ENCODE results near the gene ODR4.

The ODR4 gene

DNA sequence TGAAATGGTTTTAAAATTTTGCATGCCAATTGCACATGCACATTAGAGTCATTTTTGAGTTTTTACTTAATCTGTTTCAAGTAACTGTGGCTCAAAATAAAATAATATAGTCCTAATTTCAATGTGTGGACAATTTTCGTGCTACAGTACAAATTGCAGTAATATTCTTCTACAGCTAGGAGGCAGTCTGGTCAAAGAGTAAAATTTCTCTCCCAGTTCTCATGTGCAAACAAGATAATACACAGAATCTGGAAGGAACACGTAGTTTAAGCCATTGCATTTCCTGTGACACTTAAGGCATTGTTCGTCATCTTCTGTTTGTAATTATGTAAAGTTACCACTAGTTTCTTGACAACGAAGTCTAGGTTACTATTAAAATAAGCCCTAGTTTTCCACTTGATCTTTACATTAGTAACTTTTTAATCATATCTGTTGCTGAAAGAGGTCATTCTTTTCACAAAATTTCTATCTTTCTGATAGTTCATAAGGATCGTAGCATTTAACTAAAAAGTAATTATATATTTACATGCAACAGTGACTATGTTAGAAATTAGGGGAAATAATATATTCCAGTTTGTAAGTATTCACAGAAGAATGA is 28.9 kb downstream of the ODR4 start:
- H3K4me3 Mint-ChIP-seq: no peak overlapping the region
- no peak overlapping the region for H3K27ac Mint-ChIP-seq
- peaks cover 19% of the 10 kb centered on the region for H3K36me3 Mint-ChIP-seq
- no peaks in the 10 kb centered on the region for H3K27me3 Mint-ChIP-seq
- H3K4me1 Mint-ChIP-seq: no peaks in the 10 kb centered on the region
- H3K9me3 Mint-ChIP-seq: no peaks in the 10 kb centered on the region

GRCh38 chr1:186409091-186409490 is 33.5 kb downstream of the ODR4 start:
- Mint-ChIP-seq H3K36me3 (peaks cover 12% of the 10 kb centered on the region), H3K27me3 (no peaks in the 10 kb centered on the region), H3K9me3 (no peaks in the 10 kb centered on the region), H3K4me3 (no peak overlapping the region), H3K4me1 (no peaks in the 10 kb centered on the region), H3K27ac (no peak overlapping the region)

DNA sequence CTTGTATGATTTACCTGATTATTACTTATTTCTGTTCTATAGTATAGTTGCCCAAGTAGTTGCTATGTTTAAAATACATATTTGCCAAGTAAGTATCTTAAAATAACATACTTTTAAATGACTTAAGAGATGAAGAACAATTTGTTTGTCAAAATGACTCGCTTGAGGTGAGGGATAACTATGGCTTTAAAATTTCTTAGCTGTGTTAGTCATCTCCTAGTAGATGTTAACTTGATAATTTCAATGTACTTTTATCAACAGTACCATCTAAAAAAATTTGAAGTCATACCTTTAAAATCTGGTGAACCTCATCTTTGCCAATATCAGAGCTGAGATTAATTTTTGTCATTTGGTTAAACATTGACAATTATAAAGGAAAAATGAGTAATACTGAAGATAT is 37.7 kb downstream of the ODR4 start:
- H3K4me1 Mint-ChIP-seq: no peaks in the 10 kb centered on the region
- H3K27ac Mint-ChIP-seq: no peak overlapping the region
- H3K36me3 Mint-ChIP-seq: peaks cover 3% of the 10 kb centered on the region
- H3K9me3 Mint-ChIP-seq: no peaks in the 10 kb centered on the region
- H3K4me3 Mint-ChIP-seq: no peak overlapping the region
- H3K27me3 Mint-ChIP-seq: no peaks in the 10 kb centered on the region

DNA sequence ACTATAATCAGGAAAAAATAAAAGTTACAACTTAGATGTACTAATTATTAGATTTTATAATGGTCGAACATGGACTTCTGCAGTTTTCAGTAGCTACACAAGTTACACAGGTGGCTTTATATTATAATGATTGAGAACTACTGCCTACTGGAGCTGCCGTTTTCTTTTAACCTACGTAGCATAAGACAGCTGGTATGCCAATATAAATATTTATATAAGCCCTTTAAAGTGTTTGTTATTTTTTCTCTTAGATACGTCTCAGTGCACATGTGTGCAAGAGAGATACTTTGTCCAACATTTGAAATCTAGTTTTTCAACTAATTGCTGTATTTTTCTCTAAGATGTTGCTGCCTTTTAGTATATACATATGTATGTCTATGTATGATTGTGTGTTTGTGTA is 42.9 kb downstream of the ODR4 start:
- peaks cover 19% of the 10 kb centered on the region for H3K36me3 Mint-ChIP-seq
- peaks cover 10% of the 10 kb centered on the region for H3K4me1 Mint-ChIP-seq
- H3K9me3 Mint-ChIP-seq: no peaks in the 10 kb centered on the region
- H3K27me3 Mint-ChIP-seq: no peaks in the 10 kb centered on the region
- no peak overlapping the region for H3K27ac Mint-ChIP-seq
- H3K4me3 Mint-ChIP-seq: no peak overlapping the region

DNA sequence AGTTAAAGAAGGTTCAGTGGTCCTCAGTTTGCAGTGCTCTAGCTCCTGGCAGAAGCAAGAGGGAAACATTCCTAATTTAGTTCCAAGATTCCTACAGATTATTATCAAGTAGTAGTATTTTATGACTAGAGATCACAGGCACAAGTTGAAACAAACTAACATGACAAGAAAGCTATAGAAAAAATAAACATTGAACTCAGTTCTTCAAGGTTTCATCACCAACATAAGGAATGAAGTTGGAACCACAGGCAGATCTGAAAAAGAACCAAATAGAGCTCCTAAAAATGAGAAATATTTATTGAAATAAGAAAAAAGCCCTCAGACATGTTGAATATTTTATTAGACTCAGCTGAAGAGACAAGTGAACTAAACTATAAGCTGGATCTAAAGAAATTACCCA is 44.7 kb downstream of the ODR4 start:
- Mint-ChIP-seq H3K9me3 (no peaks in the 10 kb centered on the region), H3K27ac (no peak overlapping the region), H3K4me1 (peaks cover 10% of the 10 kb centered on the region), H3K27me3 (no peaks in the 10 kb centered on the region), H3K4me3 (no peak overlapping the region), H3K36me3 (peaks cover 19% of the 10 kb centered on the region)

DNA sequence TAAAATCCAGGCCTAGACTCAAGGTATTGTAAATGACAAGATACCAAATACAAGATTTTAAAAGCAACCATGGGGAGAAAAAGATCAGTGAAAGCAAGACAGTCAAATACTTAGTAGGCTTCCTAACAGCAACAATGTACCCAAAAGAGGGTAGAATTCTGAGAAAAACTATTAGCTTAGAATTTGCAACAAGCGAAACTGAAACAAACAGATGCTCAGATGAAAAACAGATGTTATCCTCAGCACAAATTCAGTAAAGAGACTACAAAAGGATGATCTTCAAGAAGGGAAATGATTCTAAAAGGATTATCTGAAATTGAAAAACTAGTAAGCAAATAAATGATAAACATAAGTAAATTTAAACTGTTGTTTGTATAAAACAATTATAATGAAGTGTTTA is 45.3 kb downstream of the ODR4 start:
- peaks cover 19% of the 10 kb centered on the region for H3K36me3 Mint-ChIP-seq
- H3K4me1 Mint-ChIP-seq: peaks cover 10% of the 10 kb centered on the region
- no peaks in the 10 kb centered on the region for H3K27me3 Mint-ChIP-seq
- no peak overlapping the region for H3K27ac Mint-ChIP-seq
- no peaks in the 10 kb centered on the region for H3K9me3 Mint-ChIP-seq
- no peak overlapping the region for H3K4me3 Mint-ChIP-seq

DNA sequence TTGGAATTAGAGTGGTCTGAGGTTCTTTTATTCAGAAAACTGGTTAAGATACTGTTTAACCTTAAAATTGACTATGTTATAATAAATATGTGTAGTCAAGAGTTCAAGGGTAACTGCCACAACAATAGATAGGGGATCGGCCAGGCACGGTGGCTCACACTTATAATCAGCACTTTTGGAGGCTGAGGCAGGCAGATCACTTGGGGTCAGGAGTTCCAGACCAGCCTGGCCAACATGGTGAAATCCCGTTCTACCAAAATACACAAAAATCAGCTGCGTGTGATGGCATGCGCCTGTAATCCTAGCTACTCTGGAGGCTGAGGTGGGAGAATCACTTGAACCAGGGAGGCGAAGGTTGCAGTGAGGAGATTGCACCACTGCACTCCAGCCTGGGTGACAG is 45.8 kb downstream of the ODR4 start:
- Mint-ChIP-seq H3K4me1 (peaks cover 10% of the 10 kb centered on the region), H3K27ac (no peak overlapping the region), H3K27me3 (no peaks in the 10 kb centered on the region), H3K36me3 (peaks cover 21% of the 10 kb centered on the region), H3K9me3 (no peaks in the 10 kb centered on the region), H3K4me3 (no peak overlapping the region)

- Mint-ChIP-seq H3K36me3 (peaks cover 17% of the 10 kb centered on the region), H3K4me1 (peaks cover 10% of the 10 kb centered on the region)
Measured at GRCh38 chr1:186424539-186424938, 48.9 kb downstream of the ODR4 start.

DNA sequence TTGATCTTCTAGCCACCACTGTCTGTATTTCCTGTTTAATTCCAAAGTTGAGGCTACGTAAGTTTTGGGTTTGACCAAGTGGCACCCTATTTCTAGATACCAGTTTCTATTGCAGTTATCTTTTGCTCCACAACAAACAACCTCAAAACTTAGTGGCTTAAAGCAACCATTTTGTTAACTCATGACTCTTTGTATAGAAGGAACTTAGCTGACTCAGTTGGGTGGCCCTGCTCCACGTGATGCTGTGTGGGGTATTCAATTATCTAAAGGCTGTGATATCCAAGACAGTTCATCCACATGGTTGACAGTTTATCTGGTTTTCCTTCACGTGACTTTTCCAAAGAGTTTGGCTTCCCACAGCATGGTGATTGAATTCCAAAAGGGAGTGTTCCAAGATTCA is 50.5 kb downstream of the ODR4 start:
- Mint-ChIP-seq H3K36me3 (peaks cover 14% of the 10 kb centered on the region), H3K4me1 (no peaks in the 10 kb centered on the region), H3K27me3 (no peaks in the 10 kb centered on the region), H3K4me3 (no peak overlapping the region), H3K27ac (no peak overlapping the region), H3K9me3 (no peaks in the 10 kb centered on the region)

More at GRCh38 chr1:186424539-186424938, 48.9 kb downstream of the ODR4 start:
- H3K4me3 Mint-ChIP-seq: no peak overlapping the region
- H3K9me3 Mint-ChIP-seq: no peaks in the 10 kb centered on the region
- H3K27me3 Mint-ChIP-seq: no peaks in the 10 kb centered on the region
- no peak overlapping the region for H3K27ac Mint-ChIP-seq

- Mint-ChIP-seq H3K27ac (no peak overlapping the region), H3K4me3 (no peak overlapping the region), H3K27me3 (no peaks in the 10 kb centered on the region), H3K36me3 (peaks cover 17% of the 10 kb centered on the region), H3K4me1 (no peaks in the 10 kb centered on the region), H3K9me3 (no peaks in the 10 kb centered on the region)
Measured at GRCh38 chr1:186429017-186429416, 53.4 kb downstream of the ODR4 start.

DNA sequence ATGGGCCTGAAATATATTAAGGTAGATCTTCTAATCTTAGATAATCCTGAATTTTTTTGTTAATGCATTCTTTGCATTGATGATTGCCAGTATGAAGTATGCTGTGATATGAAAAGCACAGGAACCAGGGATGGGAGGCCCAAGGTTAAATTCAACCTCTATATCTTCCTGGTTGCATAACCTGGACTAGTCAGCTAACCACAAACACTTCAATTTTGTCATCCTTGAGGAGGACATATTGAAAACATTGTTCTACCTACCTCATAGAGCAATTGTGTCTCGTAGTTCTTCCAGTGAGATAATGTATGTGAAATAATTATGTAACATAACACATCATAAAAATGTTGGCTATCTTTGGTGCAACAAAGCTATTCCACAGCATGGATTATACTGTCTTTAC is 59.7 kb downstream of the ODR4 start:
- H3K9me3 Mint-ChIP-seq: no peaks in the 10 kb centered on the region
- peaks cover 13% of the 10 kb centered on the region for H3K36me3 Mint-ChIP-seq
- H3K4me3 Mint-ChIP-seq: no peak overlapping the region
- H3K27me3 Mint-ChIP-seq: no peaks in the 10 kb centered on the region
- H3K27ac Mint-ChIP-seq: no peak overlapping the region
- H3K4me1 Mint-ChIP-seq: no peaks in the 10 kb centered on the region

GRCh38 chr1:186438567-186438966 is 62.9 kb downstream of the ODR4 start:
- Mint-ChIP-seq H3K27ac (no peak overlapping the region), H3K4me3 (no peak overlapping the region), H3K36me3 (peaks cover 5% of the 10 kb centered on the region), H3K4me1 (peaks cover 10% of the 10 kb centered on the region), H3K27me3 (no peaks in the 10 kb centered on the region), H3K9me3 (no peaks in the 10 kb centered on the region)

DNA sequence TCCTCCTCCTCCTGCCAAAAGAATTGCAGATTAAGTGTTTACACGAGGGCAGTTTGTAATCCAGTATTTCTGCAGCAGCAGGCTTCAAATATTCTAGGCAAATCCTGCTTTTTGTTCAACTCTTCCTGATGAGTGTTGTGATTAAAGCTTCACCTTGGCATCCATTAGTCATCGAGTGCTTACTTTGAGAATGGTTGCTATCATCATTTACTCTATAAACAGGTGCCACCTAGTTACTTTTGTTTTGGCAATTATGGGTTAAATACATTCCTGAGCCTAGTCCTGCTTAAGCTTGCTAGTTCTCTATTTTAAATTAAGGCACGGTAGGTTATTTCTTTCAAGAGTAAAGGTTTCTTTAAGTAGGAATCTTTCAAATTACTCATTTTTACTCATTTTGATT is 64.9 kb downstream of the ODR4 start:
- H3K27me3 Mint-ChIP-seq: no peaks in the 10 kb centered on the region
- H3K4me1 Mint-ChIP-seq: peaks cover 10% of the 10 kb centered on the region
- peaks cover 5% of the 10 kb centered on the region for H3K36me3 Mint-ChIP-seq
- H3K4me3 Mint-ChIP-seq: no peak overlapping the region
- no peaks in the 10 kb centered on the region for H3K9me3 Mint-ChIP-seq
- H3K27ac Mint-ChIP-seq: no peak overlapping the region

DNA sequence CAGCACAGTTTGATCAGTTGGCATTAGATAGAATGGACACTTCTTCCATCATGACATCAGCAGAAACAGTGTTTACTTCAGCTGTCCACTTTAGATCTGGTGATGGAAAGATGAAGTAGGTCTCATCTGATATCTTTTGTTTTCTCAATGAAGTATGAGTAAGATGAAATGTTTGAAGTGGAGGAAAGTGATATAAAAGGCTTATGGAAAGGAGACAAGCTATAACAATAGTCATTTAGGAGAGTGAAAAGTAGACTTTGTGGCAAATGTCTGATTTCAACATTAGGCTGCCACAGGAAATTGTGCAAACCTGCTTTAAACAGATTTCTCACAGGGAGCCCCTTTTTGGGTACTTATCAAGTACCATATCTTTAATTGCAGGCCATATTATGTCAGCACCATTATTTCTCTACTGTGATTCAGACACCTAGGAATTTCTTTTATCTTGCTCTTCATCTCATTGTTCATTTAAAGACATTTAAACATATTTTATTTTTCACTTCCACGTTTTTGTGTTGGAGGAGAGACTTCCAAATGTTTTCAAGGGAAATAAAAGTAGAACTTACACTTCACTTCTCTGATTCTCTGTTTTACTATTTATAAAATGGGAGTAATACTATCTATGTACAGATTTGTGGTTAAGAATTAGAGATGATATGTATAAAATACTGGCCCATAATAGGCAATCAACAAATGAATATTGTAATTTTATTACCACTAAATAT is 67.2 kb downstream of the ODR4 start:
- peaks cover under 1% of the 10 kb centered on the region for H3K36me3 Mint-ChIP-seq
- H3K27me3 Mint-ChIP-seq: no peaks in the 10 kb centered on the region
- peak overlapping the region; percentile 32 for H3K27ac Mint-ChIP-seq
- H3K4me3 Mint-ChIP-seq: no peak overlapping the region
- H3K4me1 Mint-ChIP-seq: peaks cover 10% of the 10 kb centered on the region
- H3K9me3 Mint-ChIP-seq: no peaks in the 10 kb centered on the region

DNA sequence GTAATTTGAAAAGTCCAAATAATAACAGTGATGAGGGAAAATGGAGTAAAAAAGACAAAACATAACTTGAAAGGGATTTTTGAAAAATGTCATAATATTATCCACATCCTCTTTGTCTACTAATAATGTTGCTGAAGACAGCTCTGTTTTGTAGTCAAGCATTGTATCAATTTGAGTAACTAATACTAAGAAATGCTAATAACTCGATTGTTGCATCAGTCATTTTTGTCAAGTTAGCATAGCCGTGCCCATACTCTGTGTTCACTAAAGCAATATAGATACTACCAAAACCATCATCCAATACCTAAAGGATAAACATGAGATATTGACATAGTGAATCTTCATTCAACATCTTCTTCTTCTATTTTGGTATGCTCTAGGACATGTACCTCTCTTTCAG is 68.0 kb downstream of the ODR4 start:
- no peak overlapping the region for H3K4me3 Mint-ChIP-seq
- H3K4me1 Mint-ChIP-seq: peaks cover 10% of the 10 kb centered on the region
- H3K36me3 Mint-ChIP-seq: no peaks in the 10 kb centered on the region
- no peak overlapping the region for H3K27ac Mint-ChIP-seq
- no peaks in the 10 kb centered on the region for H3K9me3 Mint-ChIP-seq
- no peaks in the 10 kb centered on the region for H3K27me3 Mint-ChIP-seq

- H3K4me1 Mint-ChIP-seq: peaks cover 10% of the 10 kb centered on the region
- H3K9me3 Mint-ChIP-seq: no peaks in the 10 kb centered on the region
- no peak overlapping the region for H3K27ac Mint-ChIP-seq
- no peaks in the 10 kb centered on the region for H3K36me3 Mint-ChIP-seq
- H3K27me3 Mint-ChIP-seq: no peaks in the 10 kb centered on the region
- H3K4me3 Mint-ChIP-seq: no peak overlapping the region
Measured at GRCh38 chr1:186446152-186446551, 70.5 kb downstream of the ODR4 start.

DNA sequence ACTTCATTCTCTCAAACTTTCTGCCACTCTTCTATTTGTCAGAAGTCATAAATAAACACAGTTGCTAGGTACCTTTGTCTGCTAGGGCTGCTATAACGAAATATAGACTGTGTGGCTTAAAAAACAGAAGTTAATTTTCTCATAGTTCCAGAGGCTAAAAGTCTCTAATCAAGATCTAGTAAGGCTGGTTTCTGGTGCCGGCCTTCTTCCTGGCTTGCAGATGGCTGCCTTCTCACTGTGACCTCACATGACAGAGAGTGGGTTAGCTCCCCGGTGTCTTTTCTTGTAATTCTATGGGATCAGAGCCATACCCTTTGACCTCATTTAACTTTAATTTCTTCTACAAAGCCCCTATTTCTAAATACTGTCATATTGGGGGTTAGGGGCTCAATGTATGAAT is 79.3 kb downstream of the ODR4 start:
- Mint-ChIP-seq H3K9me3 (no peaks in the 10 kb centered on the region), H3K27me3 (no peaks in the 10 kb centered on the region), H3K27ac (no peak overlapping the region), H3K4me3 (no peak overlapping the region), H3K36me3 (no peaks in the 10 kb centered on the region), H3K4me1 (no peaks in the 10 kb centered on the region)

Measured in activated naive CD4-positive, alpha-beta T cell treated with anti-CD3 and anti-CD28 coated beads, Interleukin-2, amount 50 U/mL, for 24 hours (primary cell).